Measurements from ENCODE around the gene ARHGAP24. TPM values are rescaled to one million over a fixed set of nuclear protein-coding genes. Genes with fewer than 3 reads are reported as not detected.

Gene ARHGAP24
- total RNA-seq, 4 donors from 2014 or later = 54.8 to 88.6 (median 62.6) TPM

DNA sequence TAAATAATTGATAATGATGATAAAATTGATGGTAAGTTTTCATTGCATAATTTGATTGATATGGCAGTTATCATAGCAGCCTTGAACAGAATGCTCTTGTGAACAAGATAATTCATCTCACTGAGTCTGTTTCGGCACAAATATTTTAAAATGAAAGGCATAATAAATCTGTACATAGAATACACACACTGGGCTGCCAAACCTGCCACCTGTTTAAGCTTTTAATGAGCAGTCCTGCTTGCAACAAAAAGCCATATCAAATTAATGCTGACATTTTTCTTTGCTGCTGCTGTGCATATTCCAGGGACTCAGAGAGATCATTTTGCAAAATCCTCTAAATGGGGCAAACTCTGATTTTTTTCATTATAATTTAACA, 201.1 kb downstream of the ARHGAP24 start:
- no peak for TF ChIP-seq CTCF (IDR thresholded peaks at IDR 0.05; ENCODE audit: low read depth)

DNA sequence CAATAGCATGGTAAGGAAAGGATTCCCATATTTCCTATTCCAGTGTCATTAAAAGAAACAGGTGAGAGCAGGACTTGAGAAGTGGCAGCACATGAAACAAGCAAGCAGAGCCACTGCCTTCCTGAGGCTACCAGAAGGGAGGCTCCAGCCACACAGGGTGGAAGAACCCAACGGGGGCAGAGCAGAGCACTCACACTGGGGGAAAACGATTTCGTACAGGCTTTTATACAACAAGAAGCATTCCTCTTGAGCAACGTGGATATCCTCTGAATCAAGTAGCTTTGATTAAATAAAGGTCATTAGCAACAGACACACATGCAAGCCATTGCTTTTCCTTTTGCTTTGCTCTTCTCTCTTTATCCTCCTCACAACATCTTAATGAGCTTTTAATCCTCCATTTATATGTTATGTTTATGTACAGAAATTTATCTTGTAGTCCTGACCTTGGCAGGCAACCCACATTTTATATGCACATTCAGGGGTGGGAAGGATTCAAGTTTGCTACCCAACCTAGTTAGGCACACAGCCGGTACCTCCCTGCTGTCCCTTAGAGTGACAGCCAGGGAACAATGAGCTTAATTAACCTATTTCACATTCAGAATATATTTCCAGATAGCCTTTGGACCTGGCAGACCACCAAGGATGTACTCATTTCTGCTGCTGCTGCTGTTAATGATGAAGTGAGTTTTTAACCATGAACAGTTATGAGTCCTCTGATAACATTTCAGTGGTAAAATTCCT, 202.1 kb downstream of the ARHGAP24 start:
- TF ChIP-seq CTCF (IDR thresholded peaks at IDR 0.05; ENCODE audit: low read depth) = no peak

GRCh38 chr4:85681221-85681657, 206.3 kb downstream of the ARHGAP24 start:
- TF ChIP-seq CTCF (IDR thresholded peaks at IDR 0.05; ENCODE audit: low read depth) = no peak

DNA sequence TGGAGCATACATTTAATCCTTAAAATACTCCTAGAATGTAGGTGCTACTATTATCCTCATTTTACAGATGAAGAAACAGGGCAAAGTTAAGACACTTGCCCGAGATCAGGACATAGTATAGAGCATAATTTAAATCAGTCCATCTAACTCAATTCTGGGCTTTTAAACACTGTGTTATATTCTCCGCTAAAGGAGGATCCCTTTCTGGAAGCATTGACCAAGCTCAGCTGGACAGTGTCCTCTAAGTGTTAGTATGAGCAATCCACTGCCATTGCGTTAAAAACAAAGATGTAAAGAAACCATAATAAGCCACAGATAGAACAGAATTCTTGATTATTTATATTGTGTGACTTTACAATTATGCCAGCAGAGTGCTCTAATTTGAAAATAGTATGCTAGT, 207.0 kb downstream of the ARHGAP24 start:
- TF ChIP-seq CTCF (IDR thresholded peaks at IDR 0.05; ENCODE audit: low read depth) = no peak

- TF ChIP-seq CTCF (IDR thresholded peaks at IDR 0.05; ENCODE audit: low read depth) = no peak
These were observed 207.4 kb downstream of the ARHGAP24 start for GRCh38 chr4:85682391-85682790.

GRCh38 chr4:85684676-85685075, 209.7 kb downstream of the ARHGAP24 start:
- no peak for TF ChIP-seq CTCF (IDR thresholded peaks at IDR 0.05; ENCODE audit: low read depth)

GRCh38 chr4:85686398-85686797, 211.4 kb downstream of the ARHGAP24 start:
- no peak for TF ChIP-seq CTCF (IDR thresholded peaks at IDR 0.05; ENCODE audit: low read depth)

Measured in subcutaneous adipose tissue (tissue), 4 donors.